Measurements from ENCODE around the gene SLC6A3.

DNA sequence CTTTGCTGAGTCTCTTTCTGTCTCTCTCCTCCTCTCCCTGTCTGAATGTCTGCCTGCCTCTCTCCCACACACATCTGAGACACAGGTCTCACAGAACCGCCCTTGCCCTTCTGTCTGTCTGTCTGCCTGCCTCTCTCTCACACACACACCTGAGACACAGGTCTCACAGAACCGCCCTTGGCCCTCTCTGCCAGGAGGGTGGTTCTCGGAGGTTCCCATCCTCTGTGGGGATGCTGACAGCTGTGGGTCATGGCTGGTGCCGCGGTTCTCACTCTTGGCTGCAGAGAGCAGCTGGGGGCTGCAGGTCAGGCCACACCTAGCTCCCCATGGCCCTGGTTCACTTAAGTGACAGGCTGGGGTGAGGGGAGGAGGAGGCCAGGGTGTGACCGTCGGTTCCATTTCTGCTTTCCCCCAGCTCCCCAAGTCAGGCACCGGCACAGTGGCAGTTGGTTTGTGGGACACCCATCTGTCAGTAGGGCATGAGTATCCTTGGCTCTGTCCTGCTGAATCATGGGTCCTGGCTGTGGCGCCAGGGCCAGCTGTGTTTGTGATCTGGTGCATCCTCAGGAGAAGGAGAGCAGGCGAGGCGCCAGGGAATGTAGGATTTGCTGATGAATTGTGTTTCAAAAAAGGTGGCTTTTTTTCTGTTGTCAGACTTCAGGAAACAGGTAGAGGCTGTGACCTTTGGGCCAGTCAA is 58.0 kb downstream of the SLC6A3 start:
- TF ChIP-seq, protein P1, sequence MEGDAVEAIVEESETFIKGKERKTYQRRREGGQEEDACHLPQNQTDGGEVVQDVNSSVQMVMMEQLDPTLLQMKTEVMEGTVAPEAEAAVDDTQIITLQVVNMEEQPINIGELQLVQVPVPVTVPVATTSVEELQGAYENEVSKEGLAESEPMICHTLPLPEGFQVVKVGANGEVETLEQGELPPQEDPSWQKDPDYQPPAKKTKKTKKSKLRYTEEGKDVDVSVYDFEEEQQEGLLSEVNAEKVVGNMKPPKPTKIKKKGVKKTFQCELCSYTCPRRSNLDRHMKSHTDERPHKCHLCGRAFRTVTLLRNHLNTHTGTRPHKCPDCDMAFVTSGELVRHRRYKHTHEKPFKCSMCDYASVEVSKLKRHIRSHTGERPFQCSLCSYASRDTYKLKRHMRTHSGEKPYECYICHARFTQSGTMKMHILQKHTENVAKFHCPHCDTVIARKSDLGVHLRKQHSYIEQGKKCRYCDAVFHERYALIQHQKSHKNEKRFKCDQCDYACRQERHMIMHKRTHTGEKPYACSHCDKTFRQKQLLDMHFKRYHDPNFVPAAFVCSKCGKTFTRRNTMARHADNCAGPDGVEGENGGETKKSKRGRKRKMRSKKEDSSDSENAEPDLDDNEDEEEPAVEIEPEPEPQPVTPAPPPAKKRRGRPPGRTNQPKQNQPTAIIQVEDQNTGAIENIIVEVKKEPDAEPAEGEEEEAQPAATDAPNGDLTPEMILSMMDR (IDR thresholded peaks at IDR 0.05), result no peak
- no peak for TF ChIP-seq POLR2A (IDR thresholded peaks at IDR 0.05)

All from uterus (tissue), 2 donors.